NCI-H446 (cell line): ENCODE results near the gene LENEP.
"Not testable (repeated sequence)": the region's sequence is repeated elsewhere in the genome, so short reads cannot be mapped to it uniquely, and the experiment has no call there.

ENCODE experiments used
- DNase-seq, 2 experiments: peaks; one replicate each; lab custom pipeline; 2025; lab: John Stamatoyannopoulos, UW

Gene LENEP

GRCh38 chr1:154974808-154975408 is 18.5 kb upstream of the LENEP start:
- DNase-seq: peak; percentile 99

- no peak for DNase-seq
These were observed 17.9 kb upstream of the LENEP start for GRCh38 chr1:154975409-154976059.

GRCh38 chr1:154977762-154978161 is 15.6 kb upstream of the LENEP start:
- DNase-seq: not testable (repeated sequence)

- DNase-seq: no peak
These were observed 15.0 kb upstream of the LENEP start for GRCh38 chr1:154978360-154978759.

GRCh38 chr1:154982341-154982740 is 11.0 kb upstream of the LENEP start:
- DNase-seq: no peak

- peak; percentile 99 to 100 for DNase-seq
These were observed 10.3 kb upstream of the LENEP start, which contains the start of gene FLAD1 for GRCh38 chr1:154982897-154983648. FLAD1 (plus strand) TSS chr1:154983344; CDS start chr1:154983695, 351 bp downstream.

GRCh38 chr1:154983776-154984466 is 9.5 kb upstream of the LENEP start:
- DNase-seq: no peak

GRCh38 chr1:154986736-154987135 is 6.7 kb upstream of the LENEP start:
- DNase-seq: not testable (repeated sequence)

- no peak for DNase-seq
These were observed 6.1 kb upstream of the LENEP start for GRCh38 chr1:154987326-154987725.

GRCh38 chr1:154988058-154988954 is 5.1 kb upstream of the LENEP start:
- no peak for DNase-seq

- DNase-seq: no peak
These were observed 4.1 kb upstream of the LENEP start for GRCh38 chr1:154989195-154989860.

- no peak for DNase-seq
These were observed 3.1 kb upstream of the LENEP start for GRCh38 chr1:154990276-154990675.

GRCh38 chr1:154992721-154993571 is 440 bp upstream of the LENEP start:
- no peak for DNase-seq

GRCh38 chr1:154994269-154994587 is 842 bp downstream of the LENEP start:
- DNase-seq: no peak

GRCh38 chr1:154994591-154994990 is 1.2 kb downstream of the LENEP start:
- DNase-seq: no peak

GRCh38 chr1:154995301-154995983 is 2.1 kb downstream of the LENEP start:
- DNase-seq: peak in 1 of 2 experiments; percentile 60

GRCh38 chr1:154996966-154997701 is 3.7 kb downstream of the LENEP start:
- DNase-seq: no peak

- no peak for DNase-seq
These were observed 4.9 kb downstream of the LENEP start for GRCh38 chr1:154998201-154998780.
